Heart right ventricle (tissue), 16 donors: Measurements from ENCODE around the gene GSTK1. TPM values are rescaled to one million over a fixed set of nuclear protein-coding genes. Genes with fewer than 3 reads are reported as not detected.

ENCODE experiments used
- ATAC-seq, 8 donors: fragments of 200-7000 bp; cut with Tn5 transposase; one replicate each; pipeline ENCODE4 v1.9.1; 2020; ENCODE audit warnings: mild to moderate bottlenecking in 8 of 8, moderate library complexity in 8 of 8, moderate number of reproducible peaks in 1 of 8
- DNase-seq, 2 donors: peaks; one replicate each; pipeline ENCODE4 v3.0.0-alpha.2; 2020
- H3K27ac ChIP-seq, 10 donors: fragments of 200-600 bp; sonication (generic) in 2 of 10; one replicate each; pipeline versions ENCODE4 v1.5.0 to v1.8.0; 2020 to 2022; ENCODE audit warnings: mild to moderate bottlenecking in 3 of 10
- H3K27me3 ChIP-seq, 7 donors: fragments of 200-600 bp; one replicate each; pipeline ENCODE4 v1.8.0; 2021 to 2022; ENCODE audit warnings: mild to moderate bottlenecking in 2 of 7
- H3K36me3 ChIP-seq, 9 donors: fragments of 200-600 bp; sonication (generic) in 1 of 9; one replicate each; pipeline versions ENCODE4 v1.5.0 to v1.8.0; 2020 to 2022; ENCODE audit warnings: mild to moderate bottlenecking in 2 of 9
- H3K4me1 ChIP-seq, 9 donors: fragments of 200-600 bp; sonication (generic) in 1 of 9; one replicate each; pipeline versions ENCODE4 v1.5.0 to v1.8.0; 2020 to 2022; ENCODE audit warnings: mild to moderate bottlenecking in 4 of 9
- H3K4me3 ChIP-seq, 10 donors: fragments of 200-600 bp; sonication (generic) in 2 of 10; one replicate each; pipeline versions ENCODE4 v1.5.0 to v1.8.0; 2020 to 2022; ENCODE audit warnings: mild to moderate bottlenecking in 7 of 10, moderate library complexity in 2 of 10
- H3K9me3 ChIP-seq, 11 donors: fragments of 200-600 bp in 10 of 11; sonication (generic) in 2 of 11; one replicate each; pipeline versions ENCODE4 v1.5.0 to v1.8.0; 2013 to 2022; ENCODE audit warnings: mild to moderate bottlenecking in 2 of 11, control low read depth in 1 of 11, moderate library complexity in 1 of 11
- CTCF ChIP-seq, 9 donors: fragments of 200-600 bp; sonication (generic) in 2 of 9; IDR thresholded peaks; one replicate each; pipeline versions ENCODE4 v1.5.0 to v1.8.0; 2021 to 2022; ENCODE audit warnings: antibody characterized with exemption in 9 of 9, mild to moderate bottlenecking in 5 of 9, moderate library complexity in 1 of 9
- WGBS, 2 donors: extraction: QIAGEN DNeasy Blood & Tissue Kit; methylation state at CpG; one replicate each; pipeline ENCODE4 v1.1.7; 2013; ENCODE audit warnings: inconsistent platforms in 1 of 2; 5-methylcytosine and 5-hydroxymethylcytosine counted together
- intact Hi-C, 10 donors: fragments of 100-400 bp; cut with DNase I; formaldehyde crosslinking; loops; one replicate each; pipeline versions ENCODE4 v1.11.1 to v1.14.2; 2022
- polyA plus RNA-seq, 2 donors: library from polyadenylated mRNA; stranded (reverse); fragments of 200-250 nt; gene quantifications; one replicate each; pipeline ENCODE4 v1.2.3, GENCODE V29; 2013
- total RNA-seq, 10 donors: library from RNA; stranded (reverse); fragmentation: NEBNext Ultra II Directional in 3 of 10; extraction: Animal tissue kit (Norgen Biotek cat#: 25700) in 3 of 10; gene quantifications; one replicate each; pipeline versions ENCODE4 v1.2.1 to v1.2.4, GENCODE V29; 2021 to 2023
- donor health status: Arrhythmogenic right ventricular cardiomyopathy.
- donor health status: ischemic (EF 13 %, LVEDD 7.1; RV severe dilation, severe dysfunction).
- donor health status: healthy with polysubstance abuse.
- donor health status: DM: no; HTN: yes; CAD: no.
- donor health status: DM: no; HTN: no; CAD: no.
- donor health status: ischemic (EF 25% LVEDD 6.9; RV normal size, moderate dysfunction).
- donor health status: ischemic (EF 25% LVEDD 5.7; RV mildly dilated, moderate dysfunction).
- donor health status: healthy.
- donor health status: DM: yes; HTN: yes; CAD: no.
- donor health status: Ischemic cardiomyopathy.
- donor health status: ischemic (EF 35%, LVEDD 5.7; RV mildly dilated, moderate dysfunction).
- donor health status: nonischemic (EF 11% LVEDD 7.7; RV severe dilation, severe dysfunction).
- donor health status: DM: yes; HTN: yes; CAD: no.
- donor health status: PGD.
- donor health status: ischemic (EF 29% LVEDD 5.4; RV normal size, mild dysfunction).
- donor health status: nonischemic (EF 23%, LVEDD 6.1; RV moderate dilation, normal function).

GSTK1 gene
- total and polyA plus RNA-seq, 12 donors: 136 to 317 (median 269) TPM

- Histone ChIP-seq H3K36me3 (peaks cover 0 to 100% (median 62%) of the 10 kb centered on the region in 9 donors), H3K9me3 (no peaks in the 10 kb centered on the region), H3K4me3 (no peak overlapping the region), H3K27me3 (no peaks in the 10 kb centered on the region), H3K27ac (peak overlapping the region in 7 of 10 donors; percentile 6 to 45 (median 38)), H3K4me1 (peaks cover 0 to 53% (median 25%) of the 10 kb centered on the region in 9 donors)
- DNase-seq (no peak), ATAC-seq (peak in 5 of 8 donors; percentile 65 to 86 (median 81))
- intact Hi-C loops: loop anchor here in 1 of 10 donors (5.0 kb wide), 1 partner anchor 37 kb away; the partner anchor contains the start of gene GSTK1
- WGBS, 2 donors: 62 to 69% methylated on average over 2 of the region's 2 CpGs
- TF ChIP-seq CTCF (IDR thresholded peaks at IDR 0.05): no peak
Observed at GRCh38 chr7:143299346-143299745, 36.1 kb downstream of the GSTK1 start.

GRCh38 chr7:143299840-143300239 lies 36.6 kb downstream of the GSTK1 start:
- intact Hi-C loops: loop anchor here in 7 of 10 donors (5.0 to 10.0 kb wide), 3 partner anchors 38 to 115 kb away; partner anchors contain the start of gene GSTK1 (in 5 of the 7)
- peaks cover 0 to 52% (median 25%) of the 10 kb centered on the region in 9 donors for H3K4me1 ChIP-seq
- H3K27ac ChIP-seq: peak overlapping the region in 8 of 10 donors; percentile 6 to 54 (median 39)
- DNase-seq (peak in 1 of 2 donors; percentile 24), ATAC-seq (peak in 6 of 8 donors; percentile 42 to 73 (median 64))
- peak; percentile 13 to 66 (median 56) for TF ChIP-seq CTCF (IDR thresholded peaks at IDR 0.05)
- 69 to 73% methylated on average over 8 of the region's 8 CpGs for WGBS, 2 donors
- H3K9me3 ChIP-seq: no peaks in the 10 kb centered on the region
- peaks cover 0 to 100% (median 62%) of the 10 kb centered on the region in 9 donors for H3K36me3 ChIP-seq
- H3K27me3 ChIP-seq: no peaks in the 10 kb centered on the region
- H3K4me3 ChIP-seq: no peak overlapping the region

DNA sequence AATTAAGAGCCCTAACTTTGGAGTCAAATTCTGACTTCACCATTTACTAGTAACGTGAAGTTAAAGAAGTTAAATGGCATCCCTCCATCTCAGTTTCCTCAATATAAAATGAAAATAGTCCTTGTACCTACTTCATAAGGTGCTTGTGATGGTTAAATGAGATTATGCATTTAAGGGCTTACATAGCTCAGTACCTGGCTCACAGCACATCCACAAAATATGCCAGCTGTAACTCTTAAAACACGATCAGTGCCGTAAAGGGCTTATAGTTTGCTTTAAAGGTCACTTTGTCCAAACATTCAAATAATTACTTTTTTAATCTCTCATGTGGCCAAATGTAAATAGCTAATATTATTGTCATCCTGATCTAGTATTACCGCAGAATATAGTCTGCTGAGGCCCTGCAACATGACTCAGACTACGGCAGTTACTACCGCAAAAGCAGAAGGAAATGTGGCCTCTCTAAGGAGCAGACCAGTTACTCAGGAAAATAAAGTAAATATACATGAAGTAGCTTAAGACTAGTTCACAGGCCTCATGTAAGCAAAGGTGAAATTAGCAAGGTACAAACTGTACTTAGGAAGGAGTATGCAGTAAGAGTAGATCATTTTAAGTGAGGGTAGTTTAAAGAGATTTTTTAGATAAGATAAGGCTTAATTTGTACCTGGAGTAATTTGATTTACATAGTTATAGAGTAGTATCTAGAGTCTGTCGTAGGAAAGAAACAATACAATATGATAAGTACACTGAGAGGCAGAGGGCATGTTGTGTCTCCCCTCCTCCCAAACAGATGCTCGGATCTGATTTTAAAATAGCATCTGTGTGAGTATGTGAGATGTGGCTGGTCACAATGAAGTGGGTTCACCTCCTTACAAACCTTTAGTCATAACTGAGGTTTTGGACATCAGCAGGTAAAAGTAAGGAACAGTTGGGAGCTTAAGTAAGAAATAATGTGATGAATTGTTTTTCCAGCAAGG lies 38.0 kb downstream of the GSTK1 start:
- 75 to 81% methylated on average over 8 of the region's 8 CpGs for WGBS, 2 donors
- intact Hi-C loops: loop anchor here in 6 of 10 donors (5.0 to 10.0 kb wide), 3 partner anchors 39 to 114 kb away; partner anchors contain the start of gene GSTK1 (in 4 of the 6)
- H3K36me3 ChIP-seq: peaks cover 0 to 100% (median 58%) of the 10 kb centered on the region in 9 donors

More for the DNA sequence above, 38.0 kb downstream of the GSTK1 start:
- DNase-seq (no peak), ATAC-seq (peak in 2 of 8 donors; percentile 27 to 50)
- Histone ChIP-seq H3K9me3 (no peaks in the 10 kb centered on the region), H3K27me3 (no peaks in the 10 kb centered on the region), H3K4me1 (peaks cover 0 to 52% (median 19%) of the 10 kb centered on the region in 9 donors), H3K4me3 (no peak overlapping the region), H3K27ac (peak overlapping the region in 1 of 10 donors; percentile 54)
- TF ChIP-seq CTCF (IDR thresholded peaks at IDR 0.05): no peak
